Nephron (organoid): Measurements from ENCODE around the gene SART1.

Source experiments
- H3K27ac Mint-ChIP-seq, 3 experiments: 2 replicates each; pipeline ENCODE4 v1.8.0; 2020; ENCODE audit warnings: mixed read lengths in 3 of 3, mild to moderate bottlenecking in 2 of 3, moderate library complexity in 1 of 3
- H3K27me3 Mint-ChIP-seq: 2 replicates; pipeline ENCODE4 v1.8.0; 2021; ENCODE audit warnings: low read depth, mild to moderate bottlenecking, moderate library complexity, mixed read lengths
- H3K36me3 Mint-ChIP-seq: 2 replicates; pipeline ENCODE4 v1.8.0; 2020; ENCODE audit warnings: low read depth, mixed read lengths
- H3K4me1 Mint-ChIP-seq: 2 replicates; pipeline ENCODE4 v1.8.0; 2020; ENCODE audit warnings: mixed read lengths
- H3K4me3 Mint-ChIP-seq, 3 experiments: 2 replicates each; pipeline ENCODE4 v1.8.0; 2020; ENCODE audit warnings: mild to moderate bottlenecking in 3 of 3, mixed read lengths in 3 of 3, moderate library complexity in 2 of 3
- H3K9me3 Mint-ChIP-seq: 2 replicates; pipeline ENCODE4 v1.8.0; 2020; ENCODE audit warnings: mixed read lengths
- TF ChIP-seq, protein P1 (sequence below), 3 experiments: fragments of 200-600 bp; sonication (generic); IDR thresholded peaks; one replicate each; pipeline ENCODE4 v1.5.0; 2021; ENCODE audit warnings: antibody characterized with exemption in 3 of 3; ENCODE audit not compliant: unreplicated experiment in 3 of 3

SART1 gene

GRCh38 chr11:66003291-66003690, 41.8 kb downstream of the SART1 start:
- Mint-ChIP-seq H3K9me3 (no peaks in the 10 kb centered on the region), H3K27me3 (no peaks in the 10 kb centered on the region), H3K4me1 (peaks cover 22% of the 10 kb centered on the region), H3K27ac (peak overlapping the region; percentile 87 to 99 (median 98)), H3K36me3 (peaks cover 40% of the 10 kb centered on the region), H3K4me3 (peak overlapping the region; percentile 89 to 99 (median 93))
- TF ChIP-seq, protein P1, sequence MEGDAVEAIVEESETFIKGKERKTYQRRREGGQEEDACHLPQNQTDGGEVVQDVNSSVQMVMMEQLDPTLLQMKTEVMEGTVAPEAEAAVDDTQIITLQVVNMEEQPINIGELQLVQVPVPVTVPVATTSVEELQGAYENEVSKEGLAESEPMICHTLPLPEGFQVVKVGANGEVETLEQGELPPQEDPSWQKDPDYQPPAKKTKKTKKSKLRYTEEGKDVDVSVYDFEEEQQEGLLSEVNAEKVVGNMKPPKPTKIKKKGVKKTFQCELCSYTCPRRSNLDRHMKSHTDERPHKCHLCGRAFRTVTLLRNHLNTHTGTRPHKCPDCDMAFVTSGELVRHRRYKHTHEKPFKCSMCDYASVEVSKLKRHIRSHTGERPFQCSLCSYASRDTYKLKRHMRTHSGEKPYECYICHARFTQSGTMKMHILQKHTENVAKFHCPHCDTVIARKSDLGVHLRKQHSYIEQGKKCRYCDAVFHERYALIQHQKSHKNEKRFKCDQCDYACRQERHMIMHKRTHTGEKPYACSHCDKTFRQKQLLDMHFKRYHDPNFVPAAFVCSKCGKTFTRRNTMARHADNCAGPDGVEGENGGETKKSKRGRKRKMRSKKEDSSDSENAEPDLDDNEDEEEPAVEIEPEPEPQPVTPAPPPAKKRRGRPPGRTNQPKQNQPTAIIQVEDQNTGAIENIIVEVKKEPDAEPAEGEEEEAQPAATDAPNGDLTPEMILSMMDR (IDR thresholded peaks at IDR 0.05; ENCODE audit: unreplicated experiment in 3 of 3): no peak

GRCh38 chr11:66004186-66004585, 42.7 kb downstream of the SART1 start:
- Mint-ChIP-seq H3K27me3 (no peaks in the 10 kb centered on the region), H3K4me3 (peak overlapping the region; percentile 89 to 99 (median 93)), H3K4me1 (peaks cover 22% of the 10 kb centered on the region), H3K36me3 (peaks cover 31% of the 10 kb centered on the region), H3K27ac (peak overlapping the region in 1 of 3 experiments; percentile 48), H3K9me3 (no peaks in the 10 kb centered on the region)
- TF ChIP-seq, protein P1 (IDR thresholded peaks at IDR 0.05; ENCODE audit: unreplicated experiment in 3 of 3): no peak

DNA sequence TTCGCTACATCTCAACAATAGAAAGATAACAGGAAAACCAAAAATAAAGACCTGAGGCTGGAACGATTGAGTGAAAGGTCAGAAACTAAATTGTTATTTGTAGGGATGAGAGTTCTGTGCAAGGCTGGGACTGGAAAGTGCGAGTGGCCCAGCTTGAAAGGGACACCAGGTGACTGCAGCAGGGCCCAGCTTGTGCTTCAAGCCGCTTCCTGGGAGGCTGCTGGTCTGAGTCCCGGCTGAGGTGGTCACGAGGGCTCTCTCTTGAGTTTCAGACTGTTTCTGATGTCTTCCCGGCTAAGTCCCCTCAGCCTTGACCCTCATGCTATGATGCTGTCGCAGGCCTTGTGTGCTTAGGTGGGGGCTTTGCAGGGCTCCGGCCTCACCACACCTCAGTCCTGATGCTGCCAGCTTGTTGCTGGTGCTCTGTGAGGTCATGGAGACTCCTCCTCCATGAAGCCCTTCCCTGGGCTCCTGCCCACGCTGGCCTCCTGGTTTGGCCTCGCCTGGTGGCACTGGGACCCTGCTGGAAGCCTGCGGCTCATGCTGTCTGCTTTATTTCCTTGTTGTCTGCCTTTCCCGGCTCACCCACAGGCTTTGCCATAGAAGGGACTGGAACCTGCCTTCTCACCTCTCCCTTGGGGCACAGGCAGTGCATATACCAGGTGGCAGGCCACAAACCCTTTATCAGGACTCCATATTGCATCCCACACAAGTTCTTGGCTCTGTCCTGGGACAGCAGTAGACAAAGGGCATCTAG, 44.8 kb downstream of the SART1 start:
- Mint-ChIP-seq H3K4me1 (peaks cover 17% of the 10 kb centered on the region), H3K36me3 (peaks cover 20% of the 10 kb centered on the region), H3K27me3 (peaks cover 12% of the 10 kb centered on the region), H3K27ac (peak overlapping the region in 1 of 3 experiments; percentile 3), H3K9me3 (no peaks in the 10 kb centered on the region), H3K4me3 (peak overlapping the region in 2 of 3 experiments; percentile 34 to 54)
- TF ChIP-seq, protein P1 (IDR thresholded peaks at IDR 0.05; ENCODE audit: unreplicated experiment in 3 of 3): no peak

- Mint-ChIP-seq H3K27ac (no peak overlapping the region), H3K9me3 (no peaks in the 10 kb centered on the region), H3K36me3 (peaks cover 18% of the 10 kb centered on the region), H3K4me3 (peak overlapping the region in 1 of 3 experiments; percentile 44), H3K27me3 (peaks cover 16% of the 10 kb centered on the region), H3K4me1 (peaks cover 14% of the 10 kb centered on the region)
- TF ChIP-seq, protein P1 (IDR thresholded peaks at IDR 0.05; ENCODE audit: unreplicated experiment in 3 of 3): no peak
These were observed 45.3 kb downstream of the SART1 start for GRCh38 chr11:66006891-66007176.

GRCh38 chr11:66007201-66007634, 45.7 kb downstream of the SART1 start:
- TF ChIP-seq, protein P1 (IDR thresholded peaks at IDR 0.05; ENCODE audit: unreplicated experiment in 3 of 3): no peak
- Mint-ChIP-seq H3K27ac (no peak overlapping the region), H3K9me3 (no peaks in the 10 kb centered on the region), H3K4me1 (peaks cover 10% of the 10 kb centered on the region), H3K27me3 (peaks cover 16% of the 10 kb centered on the region), H3K4me3 (no peak overlapping the region), H3K36me3 (peaks cover 14% of the 10 kb centered on the region)

DNA sequence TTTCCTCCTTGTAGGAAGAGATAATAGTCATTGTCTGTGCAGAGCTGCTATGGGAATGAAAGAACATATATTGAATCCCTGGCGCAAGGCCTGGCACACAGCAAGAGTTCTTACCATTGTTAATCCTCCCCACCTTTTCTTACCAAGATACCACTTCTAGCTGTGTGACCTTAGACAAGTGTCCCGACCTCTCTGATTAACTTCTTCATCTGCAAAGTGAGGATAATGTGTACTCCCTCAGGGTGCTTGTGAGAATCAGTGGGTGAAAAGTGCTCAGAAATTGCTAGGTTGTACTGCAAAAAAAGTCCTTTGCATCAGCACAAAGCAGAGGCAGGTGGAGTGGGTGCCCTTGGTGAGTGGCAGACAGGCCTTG, 46.5 kb downstream of the SART1 start:
- peaks cover 12% of the 10 kb centered on the region for H3K36me3 Mint-ChIP-seq
- no peak overlapping the region for H3K4me3 Mint-ChIP-seq
- H3K27me3 Mint-ChIP-seq: peaks cover 16% of the 10 kb centered on the region
- no peak overlapping the region for H3K27ac Mint-ChIP-seq
- H3K4me1 Mint-ChIP-seq: peaks cover 2% of the 10 kb centered on the region
- H3K9me3 Mint-ChIP-seq: no peaks in the 10 kb centered on the region
- TF ChIP-seq, protein P1 (IDR thresholded peaks at IDR 0.05; ENCODE audit: unreplicated experiment in 3 of 3): no peak
